B cell (primary cell): ENCODE data around the gene SLC29A3.

Experiments
- EZH2 ChIP-seq: IDR thresholded peaks from 2 replicates; pipeline ENCODE4 v1.6.1; 2012; ENCODE audit warnings: borderline replicate concordance, low read depth, mild to moderate bottlenecking, moderate library complexity, low read length; ENCODE audit not compliant: insufficient read depth, poor library complexity, severe bottlenecking
- TF ChIP-seq, protein P1 (sequence below): fragments of 200-600 bp; IDR thresholded peaks from one replicate; pipeline ENCODE4 v1.8.0; 2022; ENCODE audit warnings: antibody characterized with exemption, mild to moderate bottlenecking

DNA sequence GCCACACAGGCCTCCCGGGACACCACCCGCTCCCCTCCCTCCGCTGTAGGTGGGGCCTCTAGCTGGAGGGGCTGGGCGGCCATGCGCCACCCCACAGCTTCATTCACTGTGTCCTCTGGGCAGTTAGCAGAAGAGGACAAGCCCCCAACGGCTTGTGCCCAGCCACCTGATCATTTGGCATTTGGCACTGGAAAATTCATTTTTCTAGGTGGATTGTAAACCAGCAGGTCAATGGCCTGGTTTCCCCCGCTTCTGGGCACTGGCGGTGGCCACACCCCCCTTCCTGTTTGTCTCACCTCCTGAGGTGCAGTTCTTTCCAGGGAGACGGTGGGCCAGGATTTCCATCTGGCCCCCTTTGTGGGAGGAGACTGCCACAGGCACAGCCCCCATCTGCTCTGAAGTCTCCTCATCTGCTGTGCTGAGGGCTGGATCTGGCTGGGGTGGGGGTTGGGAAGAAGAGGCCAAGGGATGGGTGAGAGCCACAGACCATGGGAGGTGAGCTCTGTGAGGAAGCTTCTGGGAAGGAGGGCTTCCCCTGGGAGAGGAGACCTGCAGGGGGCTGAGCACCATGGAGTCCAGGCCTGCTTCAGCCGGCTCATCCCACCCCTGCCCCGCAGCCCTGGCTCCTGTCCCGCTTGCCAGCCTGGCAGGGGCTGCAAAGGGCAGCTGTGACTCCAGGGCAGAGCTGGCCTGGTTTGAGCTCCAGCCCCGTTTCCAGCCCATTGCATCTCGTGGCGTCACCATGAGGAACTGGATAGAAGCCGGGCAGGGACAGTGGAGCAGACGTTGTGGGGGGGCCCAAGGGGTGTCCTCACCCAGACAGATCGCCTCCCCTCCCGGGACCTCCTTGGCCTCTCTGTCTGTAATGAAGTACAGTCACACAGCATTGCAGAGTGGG is 40.1 kb upstream of the SLC29A3 start:
- TF ChIP-seq, protein P1, sequence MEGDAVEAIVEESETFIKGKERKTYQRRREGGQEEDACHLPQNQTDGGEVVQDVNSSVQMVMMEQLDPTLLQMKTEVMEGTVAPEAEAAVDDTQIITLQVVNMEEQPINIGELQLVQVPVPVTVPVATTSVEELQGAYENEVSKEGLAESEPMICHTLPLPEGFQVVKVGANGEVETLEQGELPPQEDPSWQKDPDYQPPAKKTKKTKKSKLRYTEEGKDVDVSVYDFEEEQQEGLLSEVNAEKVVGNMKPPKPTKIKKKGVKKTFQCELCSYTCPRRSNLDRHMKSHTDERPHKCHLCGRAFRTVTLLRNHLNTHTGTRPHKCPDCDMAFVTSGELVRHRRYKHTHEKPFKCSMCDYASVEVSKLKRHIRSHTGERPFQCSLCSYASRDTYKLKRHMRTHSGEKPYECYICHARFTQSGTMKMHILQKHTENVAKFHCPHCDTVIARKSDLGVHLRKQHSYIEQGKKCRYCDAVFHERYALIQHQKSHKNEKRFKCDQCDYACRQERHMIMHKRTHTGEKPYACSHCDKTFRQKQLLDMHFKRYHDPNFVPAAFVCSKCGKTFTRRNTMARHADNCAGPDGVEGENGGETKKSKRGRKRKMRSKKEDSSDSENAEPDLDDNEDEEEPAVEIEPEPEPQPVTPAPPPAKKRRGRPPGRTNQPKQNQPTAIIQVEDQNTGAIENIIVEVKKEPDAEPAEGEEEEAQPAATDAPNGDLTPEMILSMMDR: no peak
- TF ChIP-seq EZH2: no peak
